K562 (cell line): ENCODE results near the gene ACTBL2. TPM values are rescaled to one million over a fixed set of nuclear protein-coding genes. Genes with fewer than 3 reads are reported as not detected.

ENCODE experiments used
- ATAC-seq: fragments of 200-7000 bp; cut with Tn5 transposase; 3 replicates; pipeline ENCODE4 v1.9.1; 2020; ENCODE audit warnings: moderate library complexity
- BruUV-seq: library from RNA; stranded (reverse); fragments of 400-500 nt; replicated peaks from 2 replicates; lab custom pipeline; 2021; lab: Mats Ljungman, UMichigan
- CTCF ChIA-PET: fragments of 300-600 bp; formaldehyde crosslinking; extraction: SDS; loops from one replicate; lab custom pipeline; 2021; ENCODE audit warnings: low intra/inter-chr PET ratio; lab: Yijun Ruan, JAX
- POLR2A ChIA-PET: fragments of 300-600, 350-650 bp; sonication (Branson Sonifier 250); formaldehyde crosslinking; extraction: SDS; loops from one replicate; lab custom pipeline; 2021; ENCODE audit warnings: antibody characterized with exemption, inconsistent platforms; lab: Yijun Ruan, JAX
- DNase-seq, 4 experiments: peaks; one replicate each; pipeline versions ENCODE4 v3.0.0 to v3.0.0-alpha.2; 2011 to 2018; ENCODE audit warnings: low spot score in 3 of 4, mixed read lengths in 3 of 4; ENCODE audit errors: extremely low read depth in 1 of 4
- FAIRE-seq: peaks from 2 replicates; lab custom pipeline; 2011; peaks lifted over from hg19 to GRCh38; lab: Jason Lieb, UNC
- H2AFZ ChIP-seq: 2 replicates; pipeline ENCODE4 v1.6.0; 2011; ENCODE audit warnings: low read depth, low read length, control low read depth, inconsistent platforms
- H3K27ac ChIP-seq: fragments of 200-600 bp; 3 replicates; pipeline ENCODE4 v1.8.0; 2011; ENCODE audit warnings: low read depth, mild to moderate bottlenecking, control low read depth, inconsistent platforms, low read length, moderate library complexity, mixed read lengths; ENCODE audit errors: extremely low read depth
- H3K27me3 ChIP-seq, 2 experiments: fragments of 300-600 bp in 1 of 2; 2 replicates in 1 of 2; 3 replicates in 1 of 2; pipeline versions ENCODE4 v1.6.0 to v1.8.0; 2011; ENCODE audit warnings: inconsistent platforms in 2 of 2, low read length in 2 of 2, mild to moderate bottlenecking in 1 of 2, mixed read lengths in 1 of 2, moderate library complexity in 1 of 2; ENCODE audit not compliant: control insufficient read depth in 2 of 2, insufficient read depth in 2 of 2
- H3K36me3 ChIP-seq: fragments of 300-600 bp; 3 replicates; pipeline ENCODE4 v1.8.0; 2011; ENCODE audit warnings: mild to moderate bottlenecking, low read length, inconsistent platforms; ENCODE audit not compliant: control insufficient read depth, insufficient read depth
- H3K4me1 ChIP-seq, 2 experiments: fragments of 200-600 bp in 1 of 2; replicated peaks in 1 of 2; 2 replicates in 1 of 2; 3 replicates in 1 of 2; pipeline versions ENCODE4 v1.5.1 to v1.8.0; 2011; ENCODE audit warnings: inconsistent platforms in 2 of 2, low read length in 2 of 2, mild to moderate bottlenecking in 1 of 2, mixed read lengths in 1 of 2, moderate library complexity in 1 of 2; ENCODE audit not compliant: control insufficient read depth in 2 of 2, insufficient read depth in 2 of 2
- H3K4me2 ChIP-seq: 2 replicates; pipeline ENCODE4 v1.6.1; 2011; ENCODE audit warnings: low read length, control low read depth, inconsistent platforms, mixed read lengths; ENCODE audit not compliant: insufficient read depth
- H3K4me3 ChIP-seq: fragments of 200-600 bp; sonication (generic), shearing (Covaris generic); 2 replicates; pipeline ENCODE4 v1.5.1; 2016; ENCODE audit warnings: control low read depth, inconsistent platforms
- H3K79me2 ChIP-seq: fragments of 200-600 bp; 3 replicates; pipeline ENCODE4 v1.8.0; 2011; ENCODE audit warnings: low read length, inconsistent platforms; ENCODE audit not compliant: control insufficient read depth, insufficient read depth
- H3K9ac ChIP-seq, 2 experiments: 2 replicates each; pipeline versions ENCODE4 v1.6.0 to v1.6.1; 2011; ENCODE audit warnings: low read depth in 2 of 2, low read length in 2 of 2, control low read depth in 1 of 2, inconsistent platforms in 1 of 2, mild to moderate bottlenecking in 1 of 2, mixed read lengths in 1 of 2; ENCODE audit not compliant: insufficient read depth in 1 of 2
- H3K9me1 ChIP-seq: one replicate; pipeline ENCODE4 v1.6.0; 2011; ENCODE audit warnings: inconsistent platforms, mild to moderate bottlenecking, low read length, moderate library complexity; ENCODE audit not compliant: control insufficient read depth, insufficient read depth
- H3K9me3 ChIP-seq: replicated peaks from 2 replicates; pipeline ENCODE4 v1.5.1; 2011; ENCODE audit warnings: low read depth, low read length, inconsistent platforms; ENCODE audit not compliant: control insufficient read depth, insufficient read depth
- H4K20me1 ChIP-seq: replicated peaks from 2 replicates; pipeline ENCODE4 v1.6.1; 2011; ENCODE audit warnings: low read length, inconsistent platforms, mixed read lengths; ENCODE audit not compliant: control insufficient read depth, insufficient read depth
- CHD1 ChIP-seq: fragments of 200-600 bp; sonication (generic); IDR thresholded peaks from one replicate; pipeline ENCODE4 v1.6.1; 2012; ENCODE audit warnings: mild to moderate bottlenecking, moderate library complexity, low read length, inconsistent platforms
- CXXC5 ChIP-seq: fragments of 250-450 bp; sonication (Bioruptor Pico); IDR thresholded peaks from 2 replicates; pipeline ENCODE4 v1.8.0; 2022; ENCODE audit warnings: inconsistent platforms, mild to moderate bottlenecking, moderate library complexity
- DMBX1 ChIP-seq: fragments of 250-450 bp; sonication (Bioruptor Pico); IDR thresholded peaks from 2 replicates; pipeline ENCODE4 v1.8.0; 2022; ENCODE audit warnings: inconsistent platforms, mild to moderate bottlenecking, moderate library complexity, borderline replicate concordance
- GATAD2A ChIP-seq: fragments of 450-650 bp; IDR thresholded peaks from 2 replicates; pipeline ENCODE4 v1.6.1; 2017
- MEIS2 ChIP-seq: fragments of 450-650 bp; IDR thresholded peaks from 2 replicates; pipeline ENCODE4 v1.6.1; 2014; ENCODE audit warnings: mild to moderate bottlenecking; ENCODE audit not compliant: partially characterized antibody
- MIER1 ChIP-seq: fragments of 450-650 bp; IDR thresholded peaks from 2 replicates; pipeline ENCODE4 v1.6.1; 2016; ENCODE audit warnings: antibody characterized with exemption, mild to moderate bottlenecking, low read depth
- MXI1 ChIP-seq: IDR thresholded peaks from 2 replicates; pipeline ENCODE4 v1.6.1; 2011; ENCODE audit warnings: low read depth, mild to moderate bottlenecking, improper control_type of control experiment, low read length
- NBN ChIP-seq: fragments of 450-650 bp; IDR thresholded peaks from 2 replicates; pipeline ENCODE4 v1.6.1; 2016; ENCODE audit warnings: low read depth, mild to moderate bottlenecking
- NFE2 ChIP-seq: IDR thresholded peaks from 2 replicates; pipeline ENCODE4 v1.6.1; 2014; ENCODE audit warnings: antibody characterized with exemption, low read depth
- NFE2L1 ChIP-seq: fragments of 450-650 bp; IDR thresholded peaks from 2 replicates; pipeline ENCODE4 v1.6.1; 2016; ENCODE audit warnings: missing genetic modification characterization, low read depth, mild to moderate bottlenecking, missing compliant biosample characterization, moderate library complexity, borderline replicate concordance
- SMAD2 ChIP-seq: fragments of 150-350 bp; IDR thresholded peaks from 2 replicates; pipeline ENCODE4 v1.6.1; 2014; ENCODE audit warnings: low read depth, mild to moderate bottlenecking, low read length
- SMARCB1 ChIP-seq: IDR thresholded peaks from 2 replicates; pipeline ENCODE4 v1.6.1; 2011; ENCODE audit warnings: improper control_type of control experiment, low read depth; ENCODE audit not compliant: insufficient read length
- TEAD2 ChIP-seq: fragments of 450-650 bp; IDR thresholded peaks from 2 replicates; pipeline ENCODE4 v1.6.1; 2016; ENCODE audit warnings: missing genetic modification characterization, control low read depth, missing compliant biosample characterization
- WGBS: fragments of 100-300 bp; shearing (Covaris generic); methylation state at CpG from one replicate; pipeline ENCODE4 v1.1.6; 2016; ENCODE audit warnings: low coverage, mixed read lengths; ENCODE audit not compliant: insufficient coverage; ENCODE audit errors: missing lambda C conversion rate; 5-methylcytosine and 5-hydroxymethylcytosine counted together
- in situ Hi-C: fragments of 300-500 bp; cut with MboI; formaldehyde crosslinking; loops from 4 replicates; pipeline ENCODE4 v1.15.0; 2018; ENCODE audit warnings: inconsistent platforms, mixed read lengths
- intact Hi-C: fragments of 100-400 bp; cut with micrococcal nuclease; formaldehyde crosslinking; loops from 2 replicates; pipeline ENCODE4 v1.14.2; 2022
- polyA plus RNA-seq, 8 experiments: library from polyadenylated mRNA; depleted of rRNA in 4 of 8; stranded (reverse) in 5 of 8; unstranded in 3 of 8; fragments of >200 nt; fragmentation: Nextera tagmentation in 2 of 8; fragmentation: Illumina TruSeq in 1 of 8; extraction: Ambion mirVana in 2 of 8; extraction: Trizol in 1 of 8; gene quantifications; 2 replicates each; pipeline versions ENCODE4 v1.2.1 to v1.2.3, GENCODE V29; 2011 to 2014; ENCODE audit warnings: inconsistent platforms in 1 of 8, missing spikeins in 1 of 8
- total RNA-seq, 7 experiments: library from RNA; depleted of rRNA in 6 of 7; stranded (reverse); fragments of >200 nt in 6 of 7; fragmentation: Illumina TruSeq in 2 of 7; extraction: Trizol in 2 of 7; gene quantifications; 2 replicates each; pipeline versions ENCODE4 v1.2.1 to v1.2.3, GENCODE V29; 2011 to 2021; ENCODE audit warnings: low replicate concordance in 1 of 7

The ACTBL2 gene
- total and polyA plus RNA-seq, 9 of the 15 experiments (the other 6 are each of a cell fraction or from before 2014, with no cell fraction given): not detected

DNA sequence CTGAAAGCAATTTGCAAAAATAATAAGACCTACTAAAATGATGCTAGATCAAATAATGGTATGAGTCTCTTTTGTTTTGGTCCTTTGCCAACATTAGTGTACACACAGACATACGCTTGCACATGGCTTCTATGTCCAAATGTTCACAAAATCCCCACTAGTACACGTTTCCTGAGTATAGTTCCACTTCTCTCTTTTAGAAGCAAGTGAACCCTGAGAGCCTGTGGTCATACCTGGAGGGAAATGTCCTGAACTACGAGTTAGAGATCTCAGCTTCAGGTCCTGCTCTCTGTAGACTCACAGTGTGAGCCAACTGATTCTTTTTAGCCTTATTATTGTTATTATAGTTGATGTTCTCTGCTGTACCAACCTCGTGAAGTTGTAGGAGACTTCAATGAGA, 47.3 kb upstream of the ACTBL2 start:
- DNase-seq: no peak
- Histone ChIP-seq H4K20me1 (no peaks in the 10 kb centered on the region), H3K79me2 (no peaks in the 10 kb centered on the region), H3K9me1 (no peaks in the 10 kb centered on the region), H3K4me2 (no peak overlapping the region), H3K27ac (no peak overlapping the region), H3K36me3 (no peaks in the 10 kb centered on the region), H3K27me3 (no peaks in the 10 kb centered on the region), H3K9me3 (no peaks in the 10 kb centered on the region), H3K4me1 (no peaks in the 10 kb centered on the region), H3K9ac (no peak overlapping the region), H2AFZ (no peak overlapping the region), H3K4me3 (no peak overlapping the region)
- in situ Hi-C loops (no loop called here), intact Hi-C loops (no loop called here)
- no peak for ATAC-seq
- WGBS: 0% methylated on average over 4 of the region's 4 CpGs
- FAIRE-seq: no peak
- TF ChIP-seq CHD1: no peak
- no peak for TF ChIP-seq NFE2
- no peak for TF ChIP-seq SMARCB1
- no peak for TF ChIP-seq MIER1
- TF ChIP-seq NFE2L1: no peak
- no peak for TF ChIP-seq MEIS2
- no peak for TF ChIP-seq SMAD2
- TF ChIP-seq MXI1: no peak
- no peak for TF ChIP-seq GATAD2A
- no peak for TF ChIP-seq NBN
- TF ChIP-seq TEAD2 (tag): no peak
- no peak for TF ChIP-seq DMBX1
- no peak for TF ChIP-seq CXXC5
- no TSS peak for BruUV-seq
- POLR2A ChIA-PET: no interaction called here
- CTCF ChIA-PET: no interaction called here
